GM23338 (cell line): Measurements from ENCODE around the gene TEKT3. TPM values are rescaled to one million over a fixed set of nuclear protein-coding genes. Genes with fewer than 3 reads are reported as not detected.

Source experiments
- ATAC-seq: fragments of 200-7000 bp; cut with Tn5 transposase; 3 replicates; pipeline ENCODE4 v1.9.1; 2020
- DNase-seq: peaks from one replicate; pipeline ENCODE4 v3.0.0-alpha.2; 2015; ENCODE audit warnings: low spot score
- H2AFZ ChIP-seq: fragments of 200-600 bp; sonication (generic); 2 replicates; pipeline ENCODE4 v1.8.0; 2016; ENCODE audit warnings: antibody characterized with exemption, mild to moderate bottlenecking, moderate library complexity
- H3F3A ChIP-seq: fragments of 200-600 bp; sonication (generic); replicated peaks from 2 replicates; pipeline ENCODE4 v1.8.0; 2017; ENCODE audit warnings: antibody characterized with exemption, mixed run types, low read depth
- H3K27ac ChIP-seq: fragments of 200-600 bp; sonication (generic); 2 replicates; pipeline ENCODE4 v1.6.1; 2016; ENCODE audit warnings: low read depth
- H3K27me3 ChIP-seq: fragments of 200-600 bp; sonication (generic); 2 replicates; pipeline ENCODE4 v1.8.0; 2016; ENCODE audit warnings: mild to moderate bottlenecking, mixed run types, moderate library complexity; ENCODE audit not compliant: insufficient read depth
- H3K36me3 ChIP-seq: fragments of 200-600 bp; sonication (generic); 2 replicates; pipeline ENCODE4 v1.8.0; 2016; ENCODE audit warnings: mild to moderate bottlenecking; ENCODE audit not compliant: insufficient read depth
- H3K4me1 ChIP-seq: fragments of 200-600 bp; sonication (generic); 2 replicates; pipeline ENCODE4 v1.8.0; 2016; ENCODE audit warnings: mild to moderate bottlenecking, moderate library complexity; ENCODE audit not compliant: insufficient read depth
- H3K4me2 ChIP-seq: fragments of 200-600 bp; sonication (generic); 2 replicates; pipeline ENCODE4 v1.7.1; 2017; ENCODE audit warnings: mixed run types
- H3K4me3 ChIP-seq: fragments of 200-600 bp; sonication (generic); 2 replicates; pipeline ENCODE4 v1.6.1; 2016; ENCODE audit warnings: mixed run types
- H3K79me2 ChIP-seq: fragments of 200-600 bp; sonication (generic); replicated peaks from 2 replicates; pipeline ENCODE4 v1.8.0; 2017; ENCODE audit warnings: mild to moderate bottlenecking; ENCODE audit not compliant: insufficient read depth
- H3K9me2 ChIP-seq: fragments of 200-600 bp; sonication (generic); 2 replicates; pipeline ENCODE4 v1.8.0; 2017; ENCODE audit not compliant: insufficient read depth
- H4K20me1 ChIP-seq: fragments of 200-600 bp; sonication (generic); replicated peaks from 2 replicates; pipeline ENCODE4 v1.8.0; 2017; ENCODE audit warnings: mild to moderate bottlenecking; ENCODE audit not compliant: insufficient read depth
- H3K27ac Mint-ChIP-seq: 2 replicates; pipeline ENCODE4 v1.8.0; 2020; ENCODE audit warnings: inconsistent platforms, mild to moderate bottlenecking, moderate library complexity, mixed read lengths
- H3K27me3 Mint-ChIP-seq: 3 replicates; pipeline ENCODE4 v1.8.0; 2022; ENCODE audit warnings: low read depth, mild to moderate bottlenecking, moderate library complexity, mixed read lengths, inconsistent platforms; ENCODE audit not compliant: insufficient read depth, poor library complexity
- H3K36me3 Mint-ChIP-seq: 3 replicates; pipeline ENCODE4 v1.8.0; 2021; ENCODE audit warnings: low read depth, mild to moderate bottlenecking, inconsistent platforms, moderate library complexity, mixed read lengths
- H3K4me1 Mint-ChIP-seq: 3 replicates; pipeline ENCODE4 v1.8.0; 2020; ENCODE audit warnings: mild to moderate bottlenecking, inconsistent platforms, mixed read lengths
- H3K4me3 Mint-ChIP-seq: 3 replicates; pipeline ENCODE4 v1.8.0; 2021; ENCODE audit warnings: moderate library complexity, mild to moderate bottlenecking, inconsistent platforms, mixed read lengths
- H3K9me3 Mint-ChIP-seq: 3 replicates; pipeline ENCODE4 v1.8.0; 2020; ENCODE audit warnings: moderate library complexity, mild to moderate bottlenecking, inconsistent platforms, mixed read lengths
- EZH2phosphoT487 ChIP-seq: fragments of 200-600 bp; sonication (generic); IDR thresholded peaks from one replicate; pipeline ENCODE4 v1.8.1; 2018; ENCODE audit warnings: antibody characterized with exemption; ENCODE audit not compliant: unreplicated experiment
- NANOG ChIP-seq: IDR thresholded peaks from 2 replicates; pipeline ENCODE4 v1.6.1; 2016; ENCODE audit warnings: antibody characterized with exemption, borderline replicate concordance
- POLR2AphosphoS5 ChIP-seq: IDR thresholded peaks from 2 replicates; pipeline ENCODE4 v1.6.1; 2016; ENCODE audit warnings: antibody characterized with exemption, low read depth
- ZNF114 ChIP-seq: fragments of 250-450 bp; sonication (Bioruptor Pico); IDR thresholded peaks from 2 replicates; pipeline ENCODE4 v1.5.0; 2020; ENCODE audit warnings: mild to moderate bottlenecking, moderate library complexity
- ZNF331 ChIP-seq: fragments of 250-450 bp; sonication (Bioruptor Pico); IDR thresholded peaks from 2 replicates; pipeline ENCODE4 v1.5.0; 2020; ENCODE audit warnings: low read depth, mild to moderate bottlenecking, moderate library complexity
- polyA plus RNA-seq: library from polyadenylated mRNA; unstranded; fragments of >200 nt; fragmentation: Nextera tagmentation; extraction: Ambion mirVana; gene quantifications from 2 replicates; pipeline ENCODE4 v1.2.1, GENCODE V29; 2016
- total RNA-seq: library from RNA; depleted of rRNA; stranded (reverse); fragments of >200 nt; shearing (Covaris generic); gene quantifications from 2 replicates; pipeline ENCODE4 v1.2.3, GENCODE V29; 2014
- TF ChIP-seq, protein P1 (sequence below): fragments of 250-450 bp; sonication (Bioruptor Pico); IDR thresholded peaks from 2 replicates; pipeline ENCODE4 v1.5.0; 2020; ENCODE audit warnings: mild to moderate bottlenecking, moderate library complexity

TEKT3 gene
- total and polyA plus RNA-seq, 2 experiments from 2014 or later: 1.6 to 2.0 TPM

DNA sequence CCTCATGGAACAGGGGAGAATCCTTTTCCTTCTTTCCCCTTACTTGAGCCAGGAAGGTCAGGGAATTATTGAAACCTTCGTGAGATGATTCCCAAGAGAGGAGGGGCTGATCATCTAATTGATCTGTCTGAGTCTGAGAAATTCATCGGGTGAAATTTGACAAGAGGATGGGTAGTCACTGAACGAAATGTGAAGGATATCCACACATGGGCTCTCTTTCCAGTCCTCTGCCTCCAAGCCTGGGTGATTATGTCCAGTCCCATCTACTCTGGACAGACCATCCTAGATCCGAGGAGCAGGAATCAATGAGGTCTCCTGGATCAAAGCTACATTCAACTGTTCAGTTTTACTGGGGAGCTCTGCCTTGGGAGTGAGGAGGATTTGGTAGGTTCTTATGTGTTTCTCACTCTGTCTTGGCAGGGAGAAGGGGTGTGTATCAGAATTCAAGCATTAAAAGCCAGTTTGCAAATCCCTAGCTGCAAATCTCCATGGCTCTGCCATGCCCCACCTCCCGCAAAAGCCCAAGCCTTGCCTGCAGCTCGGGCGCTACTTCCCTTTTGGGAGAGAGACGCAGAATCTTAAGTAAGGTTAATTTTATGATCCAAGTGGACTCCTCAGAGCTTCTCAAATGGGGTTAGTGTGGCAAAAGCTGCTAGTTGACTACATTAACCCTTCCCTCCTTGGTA lies 47.1 kb upstream of the TEKT3 start (continued):
- TF ChIP-seq, protein P1, sequence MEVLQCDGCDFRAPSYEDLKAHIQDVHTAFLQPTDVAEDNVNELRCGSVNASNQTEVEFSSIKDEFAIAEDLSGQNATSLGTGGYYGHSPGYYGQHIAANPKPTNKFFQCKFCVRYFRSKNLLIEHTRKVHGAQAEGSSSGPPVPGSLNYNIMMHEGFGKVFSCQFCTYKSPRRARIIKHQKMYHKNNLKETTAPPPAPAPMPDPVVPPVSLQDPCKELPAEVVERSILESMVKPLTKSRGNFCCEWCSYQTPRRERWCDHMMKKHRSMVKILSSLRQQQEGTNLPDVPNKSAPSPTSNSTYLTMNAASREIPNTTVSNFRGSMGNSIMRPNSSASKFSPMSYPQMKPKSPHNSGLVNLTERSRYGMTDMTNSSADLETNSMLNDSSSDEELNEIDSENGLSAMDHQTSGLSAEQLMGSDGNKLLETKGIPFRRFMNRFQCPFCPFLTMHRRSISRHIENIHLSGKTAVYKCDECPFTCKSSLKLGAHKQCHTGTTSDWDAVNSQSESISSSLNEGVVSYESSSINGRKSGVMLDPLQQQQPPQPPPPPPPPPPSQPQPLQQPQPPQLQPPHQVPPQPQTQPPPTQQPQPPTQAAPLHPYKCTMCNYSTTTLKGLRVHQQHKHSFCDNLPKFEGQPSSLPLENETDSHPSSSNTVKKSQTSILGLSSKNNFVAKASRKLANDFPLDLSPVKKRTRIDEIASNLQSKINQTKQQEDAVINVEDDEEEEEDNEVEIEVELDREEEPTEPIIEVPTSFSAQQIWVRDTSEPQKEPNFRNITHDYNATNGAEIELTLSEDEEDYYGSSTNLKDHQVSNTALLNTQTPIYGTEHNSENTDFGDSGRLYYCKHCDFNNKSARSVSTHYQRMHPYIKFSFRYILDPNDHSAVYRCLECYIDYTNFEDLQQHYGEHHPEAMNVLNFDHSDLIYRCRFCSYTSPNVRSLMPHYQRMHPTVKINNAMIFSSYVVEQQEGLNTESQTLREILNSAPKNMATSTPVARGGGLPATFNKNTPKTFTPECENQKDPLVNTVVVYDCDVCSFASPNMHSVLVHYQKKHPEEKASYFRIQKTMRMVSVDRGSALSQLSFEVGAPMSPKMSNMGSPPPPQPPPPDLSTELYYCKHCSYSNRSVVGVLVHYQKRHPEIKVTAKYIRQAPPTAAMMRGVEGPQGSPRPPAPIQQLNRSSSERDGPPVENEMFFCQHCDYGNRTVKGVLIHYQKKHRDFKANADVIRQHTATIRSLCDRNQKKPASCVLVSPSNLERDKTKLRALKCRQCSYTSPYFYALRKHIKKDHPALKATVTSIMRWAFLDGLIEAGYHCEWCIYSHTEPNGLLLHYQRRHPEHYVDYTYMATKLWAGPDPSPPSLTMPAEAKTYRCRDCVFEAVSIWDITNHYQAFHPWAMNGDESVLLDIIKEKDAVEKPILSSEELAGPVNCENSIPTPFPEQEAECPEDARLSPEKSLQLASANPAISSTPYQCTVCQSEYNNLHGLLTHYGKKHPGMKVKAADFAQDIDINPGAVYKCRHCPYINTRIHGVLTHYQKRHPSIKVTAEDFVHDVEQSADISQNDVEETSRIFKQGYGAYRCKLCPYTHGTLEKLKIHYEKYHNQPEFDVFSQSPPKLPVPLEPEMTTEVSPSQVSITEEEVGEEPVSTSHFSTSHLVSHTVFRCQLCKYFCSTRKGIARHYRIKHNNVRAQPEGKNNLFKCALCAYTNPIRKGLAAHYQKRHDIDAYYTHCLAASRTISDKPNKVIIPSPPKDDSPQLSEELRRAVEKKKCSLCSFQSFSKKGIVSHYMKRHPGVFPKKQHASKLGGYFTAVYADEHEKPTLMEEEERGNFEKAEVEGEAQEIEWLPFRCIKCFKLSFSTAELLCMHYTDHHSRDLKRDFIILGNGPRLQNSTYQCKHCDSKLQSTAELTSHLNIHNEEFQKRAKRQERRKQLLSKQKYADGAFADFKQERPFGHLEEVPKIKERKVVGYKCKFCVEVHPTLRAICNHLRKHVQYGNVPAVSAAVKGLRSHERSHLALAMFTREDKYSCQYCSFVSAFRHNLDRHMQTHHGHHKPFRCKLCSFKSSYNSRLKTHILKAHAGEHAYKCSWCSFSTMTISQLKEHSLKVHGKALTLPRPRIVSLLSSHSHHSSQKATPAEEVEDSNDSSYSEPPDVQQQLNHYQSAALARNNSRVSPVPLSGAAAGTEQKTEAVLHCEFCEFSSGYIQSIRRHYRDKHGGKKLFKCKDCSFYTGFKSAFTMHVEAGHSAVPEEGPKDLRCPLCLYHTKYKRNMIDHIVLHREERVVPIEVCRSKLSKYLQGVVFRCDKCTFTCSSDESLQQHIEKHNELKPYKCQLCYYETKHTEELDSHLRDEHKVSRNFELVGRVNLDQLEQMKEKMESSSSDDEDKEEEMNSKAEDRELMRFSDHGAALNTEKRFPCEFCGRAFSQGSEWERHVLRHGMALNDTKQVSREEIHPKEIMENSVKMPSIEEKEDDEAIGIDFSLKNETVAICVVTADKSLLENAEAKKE (CRISPR knock-in tag): no peak
- TF ChIP-seq ZNF331: no peak
- TF ChIP-seq ZNF114 (CRISPR knock-in tag): no peak
- no peak for TF ChIP-seq EZH2phosphoT487

DNA sequence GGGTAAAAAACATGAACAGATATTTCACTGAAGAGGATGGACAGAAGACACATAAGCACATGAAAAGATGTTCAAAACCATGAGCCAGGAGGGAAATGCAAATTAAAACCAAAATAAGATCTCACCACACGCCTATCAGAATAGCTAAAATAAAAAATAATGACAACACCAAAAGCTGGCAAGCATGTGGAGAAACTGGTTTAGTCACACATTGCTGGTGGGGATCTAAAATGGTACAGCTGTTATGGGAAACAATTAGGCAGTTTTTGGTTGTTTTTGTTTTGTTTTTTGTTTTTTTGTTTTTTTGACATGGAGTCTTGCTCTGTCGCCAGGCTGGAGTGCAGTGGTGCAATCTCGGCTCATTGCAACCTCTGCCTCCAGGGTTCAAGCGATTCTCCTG lies 44.7 kb upstream of the TEKT3 start:
- Mint-ChIP-seq H3K4me3 (no peak overlapping the region), H3K9me3 (no peaks in the 10 kb centered on the region), H3K4me1 (peaks cover 10% of the 10 kb centered on the region), H3K27ac (no peak overlapping the region), H3K36me3 (no peaks in the 10 kb centered on the region), H3K27me3 (peaks cover 5% of the 10 kb centered on the region)
- Histone ChIP-seq H4K20me1 (no peaks in the 10 kb centered on the region), H3K36me3 (no peaks in the 10 kb centered on the region), H3K4me3 (no peak overlapping the region), H3K79me2 (no peaks in the 10 kb centered on the region), H2AFZ (no peak overlapping the region), H3K4me1 (peaks cover 10% of the 10 kb centered on the region), H3K9me2 (no peaks in the 10 kb centered on the region; the same call in 1 of the 2 replicates), H3K4me2 (no peak overlapping the region), H3K27ac (no peak overlapping the region), H3F3A (no peaks in the 10 kb centered on the region), H3K27me3 (no peaks in the 10 kb centered on the region)
- TF ChIP-seq POLR2AphosphoS5 (no peak), NANOG (no peak), EZH2phosphoT487 (no peak)
- DNase-seq (no peak), ATAC-seq (no peak)
